ENCODE data around the gene OGFOD3.

DNA sequence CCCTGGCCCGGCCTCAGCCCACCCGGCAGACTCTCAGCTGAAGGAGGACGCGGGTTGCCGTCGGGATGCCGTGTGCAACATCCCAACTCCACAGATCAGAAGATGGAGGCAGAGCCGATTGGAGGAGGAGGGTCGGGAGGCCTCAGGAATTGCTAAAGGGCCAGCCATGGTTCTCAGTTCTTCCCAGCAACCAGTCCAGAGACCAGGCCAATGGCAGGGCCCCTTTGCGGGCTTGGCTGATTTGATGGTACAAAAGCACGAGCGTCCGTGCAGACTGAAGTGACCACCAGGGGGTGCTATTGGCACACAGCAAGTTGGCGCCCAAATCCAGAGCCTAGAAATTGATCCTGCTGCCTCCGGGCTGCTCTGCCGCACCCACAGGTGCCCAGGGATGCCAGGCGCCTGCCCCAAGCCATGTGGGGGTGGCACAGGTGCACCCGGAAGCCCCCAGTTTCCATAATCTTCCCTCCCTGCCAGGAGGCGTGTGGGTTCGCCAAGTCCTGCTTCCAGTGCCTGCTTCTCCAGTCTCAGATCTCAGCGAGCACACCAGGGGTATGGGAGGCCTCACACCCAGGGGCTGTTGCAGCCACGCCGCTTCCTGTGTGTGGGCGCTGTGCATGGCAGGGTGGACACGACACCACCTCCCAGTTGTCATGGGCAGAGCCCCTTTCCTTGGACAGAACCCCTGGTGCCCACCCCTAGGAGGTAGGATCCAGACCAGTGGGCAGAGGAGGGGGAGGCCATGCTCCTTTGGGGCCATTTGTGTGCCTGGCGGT is 66.5 kb downstream of the OGFOD3 start:
- no peak for TF ChIP-seq POLR2A (IDR thresholded peaks at IDR 0.05)
- TF ChIP-seq, protein P1, sequence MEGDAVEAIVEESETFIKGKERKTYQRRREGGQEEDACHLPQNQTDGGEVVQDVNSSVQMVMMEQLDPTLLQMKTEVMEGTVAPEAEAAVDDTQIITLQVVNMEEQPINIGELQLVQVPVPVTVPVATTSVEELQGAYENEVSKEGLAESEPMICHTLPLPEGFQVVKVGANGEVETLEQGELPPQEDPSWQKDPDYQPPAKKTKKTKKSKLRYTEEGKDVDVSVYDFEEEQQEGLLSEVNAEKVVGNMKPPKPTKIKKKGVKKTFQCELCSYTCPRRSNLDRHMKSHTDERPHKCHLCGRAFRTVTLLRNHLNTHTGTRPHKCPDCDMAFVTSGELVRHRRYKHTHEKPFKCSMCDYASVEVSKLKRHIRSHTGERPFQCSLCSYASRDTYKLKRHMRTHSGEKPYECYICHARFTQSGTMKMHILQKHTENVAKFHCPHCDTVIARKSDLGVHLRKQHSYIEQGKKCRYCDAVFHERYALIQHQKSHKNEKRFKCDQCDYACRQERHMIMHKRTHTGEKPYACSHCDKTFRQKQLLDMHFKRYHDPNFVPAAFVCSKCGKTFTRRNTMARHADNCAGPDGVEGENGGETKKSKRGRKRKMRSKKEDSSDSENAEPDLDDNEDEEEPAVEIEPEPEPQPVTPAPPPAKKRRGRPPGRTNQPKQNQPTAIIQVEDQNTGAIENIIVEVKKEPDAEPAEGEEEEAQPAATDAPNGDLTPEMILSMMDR (IDR thresholded peaks at IDR 0.05) = peak; percentile 95

All from suprapubic skin (tissue), 3 donors.